Gastrocnemius medialis (tissue), 4 donors: Measurements from ENCODE around the gene SUPT20H.

Experiments used
- POLR2A ChIP-seq, 2 donors: fragments of 450-650 bp; IDR thresholded peaks; one replicate each; pipeline ENCODE4 v1.6.1; 2017; ENCODE audit warnings: antibody characterized with exemption in 2 of 2, mild to moderate bottlenecking in 2 of 2, moderate library complexity in 2 of 2
- TF ChIP-seq, protein P1 (sequence below), 5 experiments: fragments of 450-650 bp in 3 of 5; fragments of 200-600 bp in 2 of 5; sonication (generic) in 2 of 5; IDR thresholded peaks in 4 of 5; conservative IDR thresholded peaks in 1 of 5; 1 replicate in 4 of 5; 2 replicates in 1 of 5; pipeline ENCODE4 v1.5.1; 2016 to 2019; ENCODE audit warnings: antibody characterized with exemption in 5 of 5, mild to moderate bottlenecking in 3 of 5, moderate library complexity in 3 of 5

DNA sequence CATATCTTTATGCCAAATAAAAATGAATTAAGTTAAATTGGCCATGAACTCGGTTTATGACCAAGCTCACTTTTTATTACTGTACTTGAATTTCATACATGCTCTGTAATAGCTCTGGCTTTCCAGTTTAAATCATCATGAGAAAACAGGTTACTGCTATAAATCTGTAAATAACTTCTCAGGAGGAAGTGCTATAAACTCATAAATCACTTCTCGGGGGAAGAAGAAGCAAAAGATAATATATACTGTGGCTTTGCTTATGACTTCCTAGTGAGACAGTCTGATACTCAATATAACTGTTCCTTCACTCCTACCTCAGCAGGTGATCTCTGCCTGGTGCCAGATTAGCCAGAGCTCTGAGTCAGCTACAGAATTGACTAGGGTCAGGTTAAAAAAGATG lies 12.5 kb downstream of the SUPT20H start:
- no peak for TF ChIP-seq POLR2A (IDR thresholded peaks at IDR 0.05)
- TF ChIP-seq, protein P1, sequence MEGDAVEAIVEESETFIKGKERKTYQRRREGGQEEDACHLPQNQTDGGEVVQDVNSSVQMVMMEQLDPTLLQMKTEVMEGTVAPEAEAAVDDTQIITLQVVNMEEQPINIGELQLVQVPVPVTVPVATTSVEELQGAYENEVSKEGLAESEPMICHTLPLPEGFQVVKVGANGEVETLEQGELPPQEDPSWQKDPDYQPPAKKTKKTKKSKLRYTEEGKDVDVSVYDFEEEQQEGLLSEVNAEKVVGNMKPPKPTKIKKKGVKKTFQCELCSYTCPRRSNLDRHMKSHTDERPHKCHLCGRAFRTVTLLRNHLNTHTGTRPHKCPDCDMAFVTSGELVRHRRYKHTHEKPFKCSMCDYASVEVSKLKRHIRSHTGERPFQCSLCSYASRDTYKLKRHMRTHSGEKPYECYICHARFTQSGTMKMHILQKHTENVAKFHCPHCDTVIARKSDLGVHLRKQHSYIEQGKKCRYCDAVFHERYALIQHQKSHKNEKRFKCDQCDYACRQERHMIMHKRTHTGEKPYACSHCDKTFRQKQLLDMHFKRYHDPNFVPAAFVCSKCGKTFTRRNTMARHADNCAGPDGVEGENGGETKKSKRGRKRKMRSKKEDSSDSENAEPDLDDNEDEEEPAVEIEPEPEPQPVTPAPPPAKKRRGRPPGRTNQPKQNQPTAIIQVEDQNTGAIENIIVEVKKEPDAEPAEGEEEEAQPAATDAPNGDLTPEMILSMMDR (IDR thresholded peaks at IDR 0.05 in 4 of 5, conservative IDR thresholded peaks at IDR 0.05 in 1 of 5): no peak
